PC-3 (cell line): ENCODE measurements around the gene GALNTL6. TPM values are rescaled to one million over a fixed set of nuclear protein-coding genes. Genes with fewer than 3 reads are reported as not detected.

Experiments
- ATAC-seq: fragments of 200-7000 bp; cut with Tn5 transposase; 2 replicates; pipeline ENCODE4 v1.9.1; 2020; ENCODE audit warnings: mild to moderate bottlenecking, moderate library complexity
- BruUV-seq: library from RNA; stranded (reverse); fragments of 400-500 nt; replicated peaks from 2 replicates; lab custom pipeline; 2021; lab: Mats Ljungman, UMichigan
- CTCF ChIA-PET: fragments of 300-600 bp; sonication (Branson Sonifier 250); formaldehyde crosslinking; loops from one replicate; lab custom pipeline; 2022; ENCODE audit warnings: antibody characterized with exemption; lab: Charles Lee
- POLR2A ChIA-PET: fragments of 300-600 bp; sonication (Branson Sonifier 250); formaldehyde crosslinking; loops from one replicate; lab custom pipeline; 2022; ENCODE audit warnings: antibody characterized with exemption; ENCODE audit not compliant: unreplicated experiment; lab: Charles Lee
- DNase-seq: peaks from one replicate; pipeline ENCODE4 v3.0.0-alpha.2; 2015
- H2AFZ ChIP-seq: fragments of 300-600 bp; sonication (generic); 2 replicates; pipeline ENCODE4 v1.6.0; 2016; ENCODE audit warnings: antibody characterized with exemption, low read length
- H3F3A ChIP-seq: fragments of 300-600 bp; sonication (generic); one replicate; pipeline ENCODE4 v1.6.0; 2017; ENCODE audit warnings: antibody characterized with exemption, low read length, control low read depth, mild to moderate bottlenecking; ENCODE audit not compliant: unreplicated experiment
- H3K27ac ChIP-seq: fragments of 300-600 bp; sonication (generic); 2 replicates; pipeline ENCODE4 v1.5.1; 2016; ENCODE audit warnings: mild to moderate bottlenecking, low read length
- H3K27me3 ChIP-seq: fragments of 300-600 bp; sonication (generic); 2 replicates; pipeline ENCODE4 v1.6.1; 2016; ENCODE audit warnings: low read length, mixed read lengths
- H3K36me3 ChIP-seq: fragments of 300-600 bp; sonication (generic); 2 replicates; pipeline ENCODE4 v1.6.1; 2016; ENCODE audit warnings: low read depth, mixed run types, low read length, mixed read lengths
- H3K4me1 ChIP-seq: fragments of 300-600 bp; sonication (generic); 2 replicates; pipeline ENCODE4 v1.5.1; 2016; ENCODE audit warnings: low read length; ENCODE audit not compliant: insufficient read depth
- H3K4me2 ChIP-seq: fragments of 300-600 bp; sonication (generic); 2 replicates; pipeline ENCODE4 v1.6.0; 2016; ENCODE audit warnings: low read length
- H3K4me3 ChIP-seq: fragments of 300-600 bp; sonication (generic); 2 replicates; pipeline ENCODE4 v1.5.1; 2016; ENCODE audit warnings: mild to moderate bottlenecking, low read length, mixed read lengths
- H3K79me2 ChIP-seq: fragments of 300-600 bp; sonication (generic); 2 replicates; pipeline ENCODE4 v1.6.1; 2017; ENCODE audit warnings: low read length, mixed read lengths
- H3K9ac ChIP-seq: fragments of 300-600 bp; sonication (generic); 2 replicates; pipeline ENCODE4 v1.6.0; 2016; ENCODE audit warnings: mild to moderate bottlenecking, low read length
- H3K9me2 ChIP-seq: fragments of 300-600 bp; sonication (generic); replicated peaks from 2 replicates; pipeline ENCODE4 v1.6.1; 2016; ENCODE audit warnings: mixed run types, low read length, mixed read lengths
- H3K9me3 ChIP-seq: fragments of 300-600 bp; sonication (generic); 2 replicates; pipeline ENCODE4 v1.6.1; 2016; ENCODE audit warnings: low read length, mixed read lengths
- H4K20me1 ChIP-seq: fragments of 300-600 bp; sonication (generic); 2 replicates; pipeline ENCODE4 v1.6.1; 2016; ENCODE audit warnings: low read length, mixed read lengths
- CTCF ChIP-seq: fragments of 300-600 bp; sonication (generic); conservative IDR thresholded peaks from 2 replicates; pipeline ENCODE4 v1.5.1; 2017; ENCODE audit warnings: antibody characterized with exemption, low read depth, mild to moderate bottlenecking, low read length
- EZH2 ChIP-seq: fragments of 300-600 bp; sonication (generic); IDR thresholded peaks from one replicate; pipeline ENCODE4 v1.6.1; 2017; ENCODE audit warnings: antibody characterized with exemption, mild to moderate bottlenecking, low read length; ENCODE audit not compliant: unreplicated experiment
- EZH2phosphoT487 ChIP-seq: fragments of 300-600 bp; sonication (generic); IDR thresholded peaks from 2 replicates; pipeline ENCODE4 v1.6.1; 2018; ENCODE audit warnings: mild to moderate bottlenecking, antibody characterized with exemption, low read length, borderline replicate concordance
- intact Hi-C: fragments of 100-400 bp; cut with micrococcal nuclease; formaldehyde crosslinking; loops from 2 replicates; pipeline ENCODE4 v1.9.0; 2023
- total RNA-seq: library from RNA; depleted of rRNA; stranded (reverse); fragments of >200 nt; gene quantifications from 2 replicates; pipeline ENCODE4 v1.2.3, GENCODE V29; 2014

Gene GALNTL6
- total RNA-seq, 1 experiment from 2014 or later, result not detected

- peak overlapping the region; percentile 40 for H3K27ac ChIP-seq
- H2AFZ ChIP-seq, result no peak overlapping the region
- ATAC-seq (peak; percentile 59), DNase-seq (peak; percentile 20)
- ChIA-PET POLR2A (no interaction called here), CTCF (interaction anchor here (0.6 kb wide), 1 partner anchor 110 kb away, joined by 5 read pairs; the partner anchor contains the start of gene GALNT7)
- no peaks in the 10 kb centered on the region for H3K79me2 ChIP-seq
- H3K36me3 ChIP-seq, result no peaks in the 10 kb centered on the region
- no peak overlapping the region for H3K9ac ChIP-seq
- 0 out of 2 replicates have a peak overlapping the region, but pooled peaks have one; percentile 22 for H3K4me3 ChIP-seq
- intact Hi-C loops, result loop anchor here (1.0 kb wide), 1 partner anchor 19 kb away; no protein-coding TSS in a partner anchor
- TF ChIP-seq CTCF (no peak), EZH2 (no peak)
- H3K9me2 ChIP-seq, result no peaks in the 10 kb centered on the region
- peak overlapping the region; percentile 30 for H3K4me2 ChIP-seq
- peaks cover 13% of the 10 kb centered on the region for H3K4me1 ChIP-seq
- BruUV-seq, result no TSS peak
- H3K27me3 ChIP-seq, result no peaks in the 10 kb centered on the region
- no peaks in the 10 kb centered on the region for H3K9me3 ChIP-seq
- H4K20me1 ChIP-seq, result no peaks in the 10 kb centered on the region
- H3F3A ChIP-seq, result no peaks in the 10 kb centered on the region
These were observed 1244.7 kb downstream of the GALNTL6 start for GRCh38 chr4:173057901-173058300.

- CTCF ChIA-PET, result no interaction called here
- ATAC-seq (no peak), DNase-seq (no peak)
- no TSS peak for BruUV-seq
- no peaks in the 10 kb centered on the region for H3K79me2 ChIP-seq
- H3K9me2 ChIP-seq, result no peaks in the 10 kb centered on the region
- H3K4me2 ChIP-seq, result no peak overlapping the region
- POLR2A ChIA-PET, result no interaction called here
- H4K20me1 ChIP-seq, result no peaks in the 10 kb centered on the region
- peaks cover 13% of the 10 kb centered on the region for H3K4me1 ChIP-seq
- H3K27ac ChIP-seq, result no peak overlapping the region
- no peak overlapping the region for H3K9ac ChIP-seq
- H3K36me3 ChIP-seq, result no peaks in the 10 kb centered on the region
- no peaks in the 10 kb centered on the region for H3K9me3 ChIP-seq
- no peaks in the 10 kb centered on the region for H3F3A ChIP-seq
- H3K4me3 ChIP-seq, result no peak overlapping the region
- no peaks in the 10 kb centered on the region for H3K27me3 ChIP-seq
- H2AFZ ChIP-seq, result no peak overlapping the region
- TF ChIP-seq CTCF (no peak), EZH2phosphoT487 (no peak), EZH2 (no peak)
- intact Hi-C loops, result no loop called here
These were observed 1248.0 kb downstream of the GALNTL6 start for GRCh38 chr4:173061160-173061559.

GRCh38 chr4:173073939-173074500, 1260.8 kb downstream of the GALNTL6 start:
- ChIA-PET POLR2A (no interaction called here), CTCF (no interaction called here)
- DNase-seq, result no peak
- Histone ChIP-seq H3K9me2 (no peaks in the 10 kb centered on the region), H3K4me3 (no peak overlapping the region), H3K9me3 (no peaks in the 10 kb centered on the region), H3K27ac (peak overlapping the region; percentile 52), H3K9ac (no peak overlapping the region), H3K27me3 (no peaks in the 10 kb centered on the region), H3K36me3 (no peaks in the 10 kb centered on the region), H3K4me1 (peaks cover 20% of the 10 kb centered on the region), H3K79me2 (no peaks in the 10 kb centered on the region), H3K4me2 (0 out of 2 replicates have a peak overlapping the region, but pooled peaks have one; percentile 8), H4K20me1 (no peaks in the 10 kb centered on the region), H3F3A (no peaks in the 10 kb centered on the region), H2AFZ (peak overlapping the region; percentile 51; the same call in 1 of the 2 replicates)
- BruUV-seq, result no TSS peak
- ATAC-seq, result peak; percentile 57
- TF ChIP-seq EZH2phosphoT487 (no peak), EZH2 (no peak), CTCF (no peak)
- intact Hi-C loops, result no loop called here
